Smooth muscle cell (in vitro differentiated cells): ENCODE results near the gene LMX1B. TPM values are rescaled to one million over a fixed set of nuclear protein-coding genes. Genes with fewer than 3 reads are reported as not detected.

ENCODE experiments used
- DNase-seq: peaks from one replicate; lab custom pipeline; 2025; ENCODE audit not compliant: unreplicated experiment; lab: John Stamatoyannopoulos, UW
- H2AFZ ChIP-seq: fragments of 200-600 bp; sonication (generic); 2 replicates; pipeline ENCODE4 v1.6.0; 2016; ENCODE audit warnings: antibody characterized with exemption, low read depth, mild to moderate bottlenecking
- H3F3A ChIP-seq: fragments of 200-600 bp; sonication (generic); 2 replicates; pipeline ENCODE4 v1.6.0; 2017; ENCODE audit warnings: antibody characterized with exemption, low read depth
- H3K27ac ChIP-seq: fragments of 200-600 bp; sonication (generic); 2 replicates; pipeline ENCODE4 v1.5.1; 2016; ENCODE audit warnings: low read depth, mild to moderate bottlenecking
- H3K27me3 ChIP-seq: fragments of 200-600 bp; sonication (generic); 2 replicates; pipeline ENCODE4 v1.6.1; 2016; ENCODE audit warnings: low read depth, mild to moderate bottlenecking
- H3K36me3 ChIP-seq: fragments of 200-600 bp; sonication (generic); 2 replicates; pipeline ENCODE4 v1.5.1; 2016; ENCODE audit warnings: low read depth
- H3K4me1 ChIP-seq: fragments of 200-600 bp; sonication (generic); 2 replicates; pipeline ENCODE4 v1.5.1; 2016; ENCODE audit warnings: low read depth
- H3K4me2 ChIP-seq: fragments of 200-600 bp; sonication (generic); 2 replicates; pipeline ENCODE4 v1.6.0; 2016; ENCODE audit warnings: mild to moderate bottlenecking
- H3K4me3 ChIP-seq: fragments of 200-600 bp; sonication (generic); 2 replicates; pipeline ENCODE4 v1.5.1; 2016; ENCODE audit warnings: mild to moderate bottlenecking
- H3K79me2 ChIP-seq: fragments of 200-600 bp; sonication (generic); 2 replicates; pipeline ENCODE4 v1.6.0; 2016; ENCODE audit warnings: low read depth, mild to moderate bottlenecking
- H3K9ac ChIP-seq: fragments of 200-600 bp; sonication (generic); 2 replicates; pipeline ENCODE4 v1.6.0; 2016; ENCODE audit warnings: low read depth
- H3K9me3 ChIP-seq: fragments of 200-600 bp; sonication (generic); replicated peaks from 2 replicates; pipeline ENCODE4 v1.5.1; 2016; ENCODE audit warnings: low read depth
- H4K20me1 ChIP-seq: fragments of 200-600 bp; sonication (generic); 2 replicates; pipeline ENCODE4 v1.6.0; 2016; ENCODE audit warnings: low read depth
- WGBS: methylation state at CpG from one replicate; pipeline ENCODE4 v1.1.7; 2016; ENCODE audit warnings: low lambda C conversion rate; 5-methylcytosine and 5-hydroxymethylcytosine counted together
- polyA plus RNA-seq: library from polyadenylated mRNA; unstranded; fragments of >200 nt; fragmentation: Nextera tagmentation; extraction: Ambion mirVana; gene quantifications from 2 replicates; pipeline ENCODE4 v1.2.1, GENCODE V29; 2016
- total RNA-seq: library from RNA; depleted of rRNA; stranded (reverse); fragments of >200 nt; gene quantifications from 2 replicates; pipeline ENCODE4 v1.2.3, GENCODE V29; 2014
- TF ChIP-seq, protein P1 (sequence below): fragments of 200-600 bp; sonication (generic); IDR thresholded peaks from 2 replicates; pipeline ENCODE4 v1.5.1; 2017; ENCODE audit warnings: borderline replicate concordance, mild to moderate bottlenecking, antibody characterized with exemption; ENCODE audit not compliant: insufficient read depth, poor library complexity, severe bottlenecking

Gene LMX1B
- total RNA-seq (not detected in 2 replicates), polyA plus RNA-seq (not detected in 2 replicates)

DNA sequence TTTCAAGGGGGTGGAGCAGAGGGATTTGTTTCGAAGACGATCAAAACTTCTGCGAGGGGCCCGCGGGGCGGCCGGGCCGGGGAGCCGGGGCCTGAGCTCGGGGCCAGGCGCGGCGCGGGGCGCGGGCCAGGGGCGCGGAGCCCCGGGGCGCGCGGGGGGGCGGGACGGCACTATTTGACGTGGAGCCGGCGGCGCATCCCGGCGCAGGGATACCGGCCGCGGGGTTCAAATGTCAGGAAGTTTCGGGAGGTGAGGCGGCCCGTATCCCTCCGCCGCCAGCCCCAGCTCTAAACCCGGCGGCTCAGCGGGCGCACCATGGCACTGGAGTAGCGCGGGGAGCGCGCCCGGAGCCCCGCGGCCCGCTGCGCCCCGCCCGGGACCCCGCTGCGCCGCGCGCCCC, at the start of gene LMX1B:
LMX1B (plus strand) TSS at position 278 of the 400 bp plus-strand sequence. CDS start 522 bp downstream, outside the sequence.
- 3% methylated on average over 9 of the region's 58 CpGs for WGBS
- Histone ChIP-seq H3K36me3 (no peaks in the 10 kb centered on the region), H2AFZ (no peak within 1 kb of the TSS), H3K9ac (no peak within 1 kb of the TSS), H3K79me2 (no peaks in the 10 kb centered on the region), H4K20me1 (no peaks in the 10 kb centered on the region), H3F3A (no peaks in the 10 kb centered on the region), H3K27ac (no peak within 1 kb of the TSS), H3K27me3 (peaks cover 93% of the 10 kb centered on the region), H3K4me2 (peak within 1 kb of the TSS; percentile 67), H3K4me1 (peaks cover 18% of the 10 kb centered on the region), H3K9me3 (no peaks in the 10 kb centered on the region), H3K4me3 (no peak within 1 kb of the TSS)
- DNase-seq: no peak
- TF ChIP-seq, protein P1, sequence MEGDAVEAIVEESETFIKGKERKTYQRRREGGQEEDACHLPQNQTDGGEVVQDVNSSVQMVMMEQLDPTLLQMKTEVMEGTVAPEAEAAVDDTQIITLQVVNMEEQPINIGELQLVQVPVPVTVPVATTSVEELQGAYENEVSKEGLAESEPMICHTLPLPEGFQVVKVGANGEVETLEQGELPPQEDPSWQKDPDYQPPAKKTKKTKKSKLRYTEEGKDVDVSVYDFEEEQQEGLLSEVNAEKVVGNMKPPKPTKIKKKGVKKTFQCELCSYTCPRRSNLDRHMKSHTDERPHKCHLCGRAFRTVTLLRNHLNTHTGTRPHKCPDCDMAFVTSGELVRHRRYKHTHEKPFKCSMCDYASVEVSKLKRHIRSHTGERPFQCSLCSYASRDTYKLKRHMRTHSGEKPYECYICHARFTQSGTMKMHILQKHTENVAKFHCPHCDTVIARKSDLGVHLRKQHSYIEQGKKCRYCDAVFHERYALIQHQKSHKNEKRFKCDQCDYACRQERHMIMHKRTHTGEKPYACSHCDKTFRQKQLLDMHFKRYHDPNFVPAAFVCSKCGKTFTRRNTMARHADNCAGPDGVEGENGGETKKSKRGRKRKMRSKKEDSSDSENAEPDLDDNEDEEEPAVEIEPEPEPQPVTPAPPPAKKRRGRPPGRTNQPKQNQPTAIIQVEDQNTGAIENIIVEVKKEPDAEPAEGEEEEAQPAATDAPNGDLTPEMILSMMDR: no peak

DNA sequence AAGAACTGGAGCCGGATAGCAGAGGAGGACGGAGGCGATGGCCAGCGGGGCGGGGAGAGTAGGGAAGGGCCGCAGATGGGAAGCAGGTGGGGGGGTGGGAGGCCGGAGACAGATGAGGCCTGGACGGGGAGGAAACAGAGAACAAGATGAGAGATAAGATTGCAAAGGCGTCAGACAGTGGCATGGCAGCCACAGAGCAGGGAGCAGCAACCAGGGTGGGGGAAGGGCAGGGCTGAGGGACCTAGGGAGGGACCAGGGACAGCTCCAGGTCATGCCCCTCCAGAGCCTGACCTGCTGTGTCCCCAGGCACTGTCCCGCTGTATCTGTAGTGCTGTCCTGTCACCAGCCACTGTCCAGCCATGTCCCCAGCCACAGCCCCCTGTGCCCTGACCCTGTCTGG, 49.6 kb upstream of the LMX1B start:
- 64% methylated on average over 5 of the region's 10 CpGs for WGBS
- H3F3A ChIP-seq: no peaks in the 10 kb centered on the region
- H3K79me2 ChIP-seq: no peaks in the 10 kb centered on the region
- H3K4me2 ChIP-seq: no peak overlapping the region
- H2AFZ ChIP-seq: no peak overlapping the region
- H3K36me3 ChIP-seq: no peaks in the 10 kb centered on the region
- no peaks in the 10 kb centered on the region for H4K20me1 ChIP-seq
- DNase-seq: no peak
- TF ChIP-seq, protein P1: no peak
- H3K9me3 ChIP-seq: no peaks in the 10 kb centered on the region
- H3K9ac ChIP-seq: no peak overlapping the region
- H3K4me3 ChIP-seq: no peak overlapping the region
- H3K27ac ChIP-seq: no peak overlapping the region
- no peaks in the 10 kb centered on the region for H3K4me1 ChIP-seq
- peaks cover 76% of the 10 kb centered on the region for H3K27me3 ChIP-seq

DNA sequence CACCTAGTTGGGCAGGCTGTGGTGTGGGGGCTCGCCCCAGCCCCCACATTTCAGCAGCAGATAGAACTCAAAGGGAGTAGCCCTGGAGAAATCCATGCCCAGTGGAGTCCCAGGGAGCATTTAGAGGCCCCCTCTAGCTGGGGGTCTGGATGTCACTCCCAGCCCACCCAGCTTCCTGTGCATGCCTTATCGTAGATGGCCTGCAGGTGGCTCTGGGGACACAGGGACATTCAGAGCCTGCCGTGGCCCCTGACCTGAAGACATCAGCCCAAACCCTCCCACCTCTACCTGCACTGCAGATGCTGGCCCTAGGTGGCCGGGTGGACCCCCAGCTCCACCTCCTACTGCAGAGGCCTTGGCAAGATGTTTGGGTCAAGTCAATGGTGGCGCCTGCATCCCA, 49.0 kb upstream of the LMX1B start:
- Histone ChIP-seq H3K27ac (no peak overlapping the region), H3K4me2 (no peak overlapping the region), H3K4me3 (no peak overlapping the region), H3K36me3 (no peaks in the 10 kb centered on the region), H4K20me1 (no peaks in the 10 kb centered on the region), H3F3A (no peaks in the 10 kb centered on the region), H3K9ac (no peak overlapping the region), H3K27me3 (peaks cover 70% of the 10 kb centered on the region), H3K4me1 (no peaks in the 10 kb centered on the region), H3K79me2 (no peaks in the 10 kb centered on the region), H2AFZ (no peak overlapping the region), H3K9me3 (no peaks in the 10 kb centered on the region)
- TF ChIP-seq, protein P1: peak; percentile 12
- 77% methylated on average over 5 of the region's 5 CpGs for WGBS
- DNase-seq: no peak
